Stimulated activated CD8-positive, alpha-beta memory T cell treated with anti-CD3 and anti-CD28 coated beads, Interleukin-4, amount 100 ng/mL, for 1 hour (primary cell): ENCODE results near the gene CHRD.
"Not testable (repeated sequence)": the region's sequence is repeated elsewhere in the genome, so short reads cannot be mapped to it uniquely, and the experiment has no call there.

Source experiments
- DNase-seq, 2 donors: peaks; one replicate each; pipeline ENCODE4 v3.0.0-alpha.2; 2020; ENCODE audit warnings: low read depth in 2 of 2, low spot score in 1 of 2

CHRD gene

DNA sequence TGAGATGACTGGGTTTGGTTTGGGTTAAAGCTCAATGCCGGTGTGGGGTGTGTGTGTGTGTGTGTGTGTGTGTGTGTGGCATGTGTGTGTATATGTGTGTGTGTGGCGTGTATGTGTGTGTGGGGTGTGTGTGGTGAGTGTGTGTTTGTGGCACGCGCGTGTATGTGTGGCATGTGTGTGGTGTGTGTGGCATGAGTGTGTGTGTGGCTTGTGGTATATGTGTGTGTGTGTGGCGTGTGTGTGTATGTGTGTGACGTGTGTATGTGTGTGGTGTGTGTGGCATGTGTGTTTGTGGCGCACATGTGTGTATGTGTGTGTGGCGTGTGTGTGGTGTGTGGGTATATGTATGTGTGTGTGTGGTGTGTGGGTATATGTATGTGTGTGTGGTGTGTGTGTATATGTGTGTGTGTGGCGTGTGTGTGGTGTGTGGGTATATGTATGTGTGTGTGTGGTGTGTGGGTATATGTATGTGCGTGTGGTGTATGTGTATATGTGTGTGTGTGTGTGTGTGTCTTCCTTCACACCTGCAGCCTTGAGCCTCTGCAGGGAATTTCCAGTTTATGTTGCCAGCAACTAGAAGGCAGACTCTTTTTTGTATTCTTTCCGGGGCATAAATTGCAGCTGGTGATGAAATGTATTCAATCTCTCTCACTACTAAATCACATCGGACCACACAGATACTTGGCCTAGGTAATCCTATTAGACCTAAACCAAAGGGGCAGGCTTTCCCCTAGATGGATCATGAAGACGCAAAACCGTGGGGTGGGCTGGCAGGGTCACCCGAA, 34.8 kb downstream of the CHRD start:
- no peak for DNase-seq

DNA sequence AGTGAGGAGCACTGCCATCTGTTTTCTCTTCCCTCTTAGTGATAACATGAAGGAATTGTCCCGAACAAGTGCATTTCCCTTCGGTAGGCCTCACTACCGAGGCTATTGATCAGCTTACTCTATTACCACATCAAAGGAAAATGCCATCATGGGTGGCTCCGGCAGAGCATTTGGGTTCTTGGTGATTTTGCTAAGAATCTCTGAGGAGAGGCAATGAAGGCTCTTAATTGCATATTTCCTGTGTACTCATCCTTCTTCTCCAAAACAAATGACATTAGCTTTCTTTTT, 35.3 kb downstream of the CHRD start:
- DNase-seq = no peak

DNA sequence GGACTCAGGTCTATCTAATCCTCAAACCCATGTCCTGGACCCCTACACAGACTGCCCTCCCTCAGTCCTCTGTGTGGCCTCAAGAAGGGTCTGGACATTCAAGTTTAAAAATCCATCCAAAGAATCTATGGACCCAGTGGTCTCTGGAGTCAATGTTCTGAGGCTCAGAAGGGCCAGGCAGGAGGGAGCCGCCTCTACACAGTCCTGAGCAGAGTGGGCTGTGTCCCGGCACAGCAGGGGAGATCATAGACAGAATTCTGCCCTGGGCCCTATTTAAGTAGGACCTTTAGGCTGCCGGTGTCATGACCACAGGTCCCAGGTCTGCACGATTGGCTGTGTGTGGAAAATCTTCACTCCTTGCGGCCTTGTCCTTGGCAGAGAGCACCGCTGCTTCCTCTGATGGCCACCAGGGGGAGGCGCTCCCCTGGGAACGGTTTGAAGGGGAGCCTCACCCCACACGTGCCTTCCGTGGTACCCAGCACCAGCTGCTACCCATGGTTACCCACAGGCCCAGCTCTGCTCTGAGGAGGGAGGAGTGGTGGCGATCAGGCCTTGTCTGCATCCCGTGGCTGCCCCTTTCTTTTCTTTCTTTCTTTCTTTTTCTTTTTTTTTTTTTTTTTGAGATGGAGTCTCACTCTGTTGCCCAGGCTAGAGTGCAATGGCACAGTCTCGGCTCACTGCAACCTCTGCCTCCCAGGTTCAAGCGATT, 37.9 kb downstream of the CHRD start:
- DNase-seq = peak; percentile 28 to 31

DNA sequence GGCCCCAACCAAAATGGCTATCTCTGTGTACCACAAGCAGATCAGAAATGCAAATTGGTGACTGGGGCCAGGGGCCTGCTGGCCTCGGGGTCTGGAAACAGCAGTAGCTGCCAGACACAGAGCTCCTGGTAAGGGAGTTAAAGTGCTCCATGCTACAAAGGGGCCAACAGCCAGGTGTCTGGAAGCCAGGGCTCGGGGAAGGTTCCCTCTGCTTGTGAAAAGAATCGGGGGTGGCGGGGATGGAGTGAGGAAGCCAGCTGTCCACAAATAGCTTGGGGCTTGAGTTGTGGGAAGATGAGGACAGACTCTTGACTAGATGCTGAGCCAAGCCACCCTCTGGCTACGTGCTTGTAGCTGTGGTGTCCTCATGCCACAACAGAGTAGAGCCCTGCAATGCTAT, 39.3 kb downstream of the CHRD start:
- DNase-seq = no peak

DNA sequence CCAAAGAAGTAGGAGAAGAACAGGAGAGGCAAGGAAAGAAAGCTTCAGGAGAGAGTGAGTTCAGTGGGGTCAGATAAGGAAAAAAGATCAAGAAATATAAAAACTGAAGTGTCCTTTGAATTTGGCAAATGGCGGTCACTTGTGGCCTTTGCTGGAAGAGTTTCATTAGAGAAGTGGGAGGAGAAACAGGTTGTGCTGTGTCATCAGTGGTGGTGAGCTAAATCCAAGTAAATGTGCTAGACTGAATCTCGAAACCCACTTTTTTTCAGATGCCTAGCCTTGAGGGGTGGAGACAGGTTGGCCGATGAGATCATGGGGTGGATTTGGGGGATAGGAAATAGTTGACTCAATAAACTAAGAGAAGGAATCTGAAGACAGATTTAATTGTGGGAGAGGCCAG, 43.7 kb downstream of the CHRD start:
- no peak for DNase-seq

DNA sequence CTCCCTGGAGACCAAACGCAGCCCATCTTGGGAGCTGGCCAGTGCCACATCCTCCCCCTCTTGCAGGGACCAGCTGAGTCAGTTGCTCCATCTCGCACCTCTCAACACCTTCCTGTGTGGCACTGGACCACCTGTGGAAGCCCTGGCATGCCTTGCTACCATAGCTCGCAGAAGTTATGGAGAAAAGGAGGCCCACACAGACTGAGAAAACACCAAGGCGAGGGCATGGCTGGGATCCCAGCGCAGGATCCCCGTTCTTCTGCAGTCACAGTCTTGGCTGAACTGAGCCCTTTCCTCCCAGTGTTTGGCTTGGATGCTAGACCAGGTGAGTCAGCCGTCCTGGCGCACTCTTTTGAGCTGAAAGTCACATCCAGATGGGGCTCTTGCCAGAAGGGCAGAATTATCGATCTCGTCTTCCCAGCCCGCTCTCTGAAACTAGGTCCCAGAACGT, 46.9 kb downstream of the CHRD start:
- no peak for DNase-seq

DNA sequence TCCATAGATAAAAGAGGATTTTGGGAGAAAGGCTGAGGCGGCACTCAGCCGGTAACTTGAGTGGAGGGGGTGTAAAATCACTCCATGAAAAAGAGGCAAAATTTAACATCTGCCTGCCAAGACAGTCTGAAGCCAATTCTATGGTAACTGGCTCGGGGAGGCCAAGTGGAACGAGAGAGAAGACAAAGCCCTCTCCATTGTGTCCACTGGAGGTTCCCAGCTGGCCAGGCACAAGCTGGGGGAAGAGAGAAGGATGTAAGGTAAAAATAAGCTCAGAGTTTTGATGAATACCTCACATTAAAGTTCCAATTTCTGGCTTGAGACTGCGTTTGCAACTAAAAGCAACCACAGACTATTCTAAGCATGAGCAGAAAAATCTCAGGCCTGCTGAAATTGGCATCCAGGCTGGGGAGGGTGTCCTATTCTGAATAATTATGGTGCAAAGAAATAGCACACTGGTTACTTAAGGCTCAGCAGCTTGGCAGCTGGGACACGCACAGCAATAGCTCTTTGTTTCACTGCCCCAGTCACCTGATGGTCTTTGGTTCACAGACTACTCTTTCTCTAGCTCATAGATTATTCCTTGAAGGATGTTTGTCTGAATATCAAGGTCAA, 48.8 kb downstream of the CHRD start:
- no peak for DNase-seq

DNA sequence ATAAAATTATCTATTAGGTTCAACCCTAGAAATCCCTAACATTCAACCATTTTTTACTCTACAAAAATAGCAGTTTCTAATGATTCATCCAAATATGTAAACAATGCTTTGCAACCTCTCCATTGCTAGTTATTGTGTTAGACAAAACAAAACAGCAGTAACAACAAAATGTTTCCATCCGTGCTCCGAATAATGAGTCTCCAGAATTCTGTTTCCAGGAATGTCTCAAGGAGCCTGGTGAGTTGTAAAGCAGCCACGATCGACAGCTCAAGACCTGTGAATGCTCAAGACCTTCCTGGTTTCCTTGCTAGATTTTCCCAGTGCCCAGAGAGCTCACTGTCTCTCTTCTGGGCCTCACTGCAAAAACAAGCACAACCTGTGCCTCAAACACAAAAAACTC, 49.9 kb downstream of the CHRD start:
- no peak for DNase-seq

DNA sequence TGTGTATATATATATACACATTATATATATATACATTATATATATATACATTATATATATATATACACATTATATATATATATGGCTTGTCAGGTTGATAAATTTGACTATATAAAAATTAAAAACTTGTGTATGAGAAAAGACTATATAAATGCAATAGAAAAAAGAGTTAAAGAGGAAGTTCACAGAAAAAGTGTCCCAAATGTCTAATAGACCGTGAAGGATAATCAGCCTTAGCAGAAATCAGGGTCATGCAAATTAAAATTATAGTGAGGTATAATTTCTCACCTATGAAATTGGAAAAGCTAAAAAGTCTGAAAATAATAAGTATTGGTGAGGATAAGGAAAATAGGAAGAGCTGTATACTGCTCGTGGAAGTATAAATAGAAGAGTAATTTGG, 51.1 kb downstream of the CHRD start:
- DNase-seq = no peak

DNA sequence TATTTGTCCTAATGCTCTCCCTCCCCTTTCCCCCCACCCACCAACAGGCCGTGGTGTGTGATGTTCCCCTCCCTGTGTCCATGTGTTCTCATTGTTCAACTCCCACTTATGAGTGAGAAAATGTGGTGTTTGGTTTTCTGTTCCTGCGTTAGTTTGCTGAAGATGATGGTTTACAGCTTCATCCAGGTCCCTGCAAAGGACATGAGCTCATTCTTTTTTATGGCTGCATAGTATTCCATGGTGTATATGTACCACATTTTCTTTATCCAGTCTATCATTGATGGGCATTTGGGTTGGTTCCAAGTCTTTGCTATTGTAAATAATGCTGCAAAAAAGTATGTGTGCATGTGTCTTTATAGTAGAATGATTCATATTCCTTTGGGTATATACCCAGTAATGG, 53.3 kb downstream of the CHRD start:
- not testable (repeated sequence) for DNase-seq

DNA sequence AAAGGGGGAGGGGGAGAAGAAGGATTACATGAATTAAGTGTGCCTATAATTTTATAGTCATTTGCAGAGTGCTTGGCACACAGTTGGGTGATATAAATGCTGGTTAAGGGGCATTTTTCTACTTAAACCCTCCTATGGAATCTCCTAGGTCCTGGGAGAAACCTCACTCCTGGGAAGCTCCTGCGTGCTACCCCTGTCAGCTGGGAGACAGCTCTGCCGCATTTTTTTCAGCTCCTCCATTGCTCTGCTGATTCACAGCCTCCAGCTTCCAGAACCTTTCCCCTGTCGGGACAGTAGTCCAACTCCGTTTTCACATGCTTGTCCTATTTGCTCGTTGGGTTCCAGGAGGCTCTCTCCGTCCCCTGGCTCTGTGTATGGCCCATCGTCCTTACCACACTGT, 59.2 kb downstream of the CHRD start:
- no peak for DNase-seq
